ENCODE data around the gene LY86. TPM values are rescaled to one million over a fixed set of nuclear protein-coding genes. Genes with fewer than 3 reads are reported as not detected.
"Not testable (repeated sequence)": the region's sequence is repeated elsewhere in the genome, so short reads cannot be mapped to it uniquely, and the experiment has no call there.

Gene LY86
- total RNA-seq, 1 donor from 2014 or later, result not detected

DNA sequence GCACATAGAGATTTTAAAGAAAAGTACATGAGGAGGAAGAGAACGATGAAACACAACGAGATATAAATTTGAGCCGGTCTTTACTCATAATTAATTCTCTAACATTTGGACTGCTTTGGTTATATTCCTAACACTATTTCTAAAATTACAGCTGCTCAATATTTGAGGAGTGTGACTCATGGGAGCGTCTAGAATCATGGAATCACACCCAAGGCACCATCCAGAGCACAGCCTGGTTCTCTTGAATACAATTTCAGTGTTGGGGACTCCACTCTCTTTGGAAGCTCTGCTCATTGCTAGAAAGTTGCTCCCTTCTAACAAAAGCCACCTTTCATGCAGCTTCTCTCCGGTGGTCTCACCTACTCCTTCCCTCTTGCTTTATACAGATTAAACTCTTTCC lies 64.4 kb downstream of the LY86 start:
- no peak for DNase-seq (ENCODE audit: low read depth in 2 of 2)

DNA sequence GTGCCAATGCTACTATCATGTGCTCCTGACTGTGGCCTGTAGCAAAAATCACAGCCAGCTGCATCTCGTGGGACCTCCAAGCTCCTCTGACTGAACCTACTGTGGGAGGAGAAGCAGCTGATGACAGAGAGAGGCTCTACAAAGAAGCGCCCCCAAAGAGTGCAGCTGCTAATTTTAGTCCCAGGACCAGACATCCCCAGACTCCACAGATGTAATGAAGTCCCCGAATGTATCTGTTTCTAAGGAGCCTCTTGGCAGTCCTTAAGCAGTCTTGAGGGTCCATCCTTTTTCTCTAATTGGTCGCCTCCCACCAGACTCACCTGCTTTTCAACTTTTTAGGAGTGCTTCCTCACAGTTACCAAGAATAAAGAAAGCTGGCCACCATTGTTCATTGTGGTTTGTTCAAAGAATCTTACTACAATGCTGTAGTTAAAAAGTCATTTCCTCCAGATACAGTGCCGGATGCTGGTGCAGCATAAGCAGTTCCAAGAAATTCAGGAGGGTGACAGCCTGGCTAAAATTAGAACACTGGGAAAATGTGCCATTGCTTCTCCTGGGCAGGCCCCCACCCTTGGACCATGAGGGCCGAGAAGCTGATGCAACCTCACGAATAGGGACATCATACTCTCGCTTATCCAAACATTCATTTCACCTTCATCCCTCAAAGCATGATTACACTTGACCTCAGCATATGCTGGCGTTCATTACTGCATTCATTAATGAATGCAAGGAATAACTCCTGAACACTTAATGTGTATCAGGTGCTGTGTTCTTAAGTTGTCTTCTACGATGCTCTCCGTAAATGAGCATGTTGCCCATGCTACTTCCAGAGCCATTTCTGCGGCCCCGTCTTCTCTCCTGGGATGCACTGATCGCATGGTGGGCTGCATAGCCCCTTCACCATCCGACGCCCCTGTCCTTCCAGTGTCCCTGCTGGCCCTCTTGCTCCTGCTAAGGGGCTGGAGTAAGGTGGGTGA lies 66.4 kb downstream of the LY86 start:
- DNase-seq (ENCODE audit: low read depth in 2 of 2), result peak in 1 of 2 donors; percentile 72

DNA sequence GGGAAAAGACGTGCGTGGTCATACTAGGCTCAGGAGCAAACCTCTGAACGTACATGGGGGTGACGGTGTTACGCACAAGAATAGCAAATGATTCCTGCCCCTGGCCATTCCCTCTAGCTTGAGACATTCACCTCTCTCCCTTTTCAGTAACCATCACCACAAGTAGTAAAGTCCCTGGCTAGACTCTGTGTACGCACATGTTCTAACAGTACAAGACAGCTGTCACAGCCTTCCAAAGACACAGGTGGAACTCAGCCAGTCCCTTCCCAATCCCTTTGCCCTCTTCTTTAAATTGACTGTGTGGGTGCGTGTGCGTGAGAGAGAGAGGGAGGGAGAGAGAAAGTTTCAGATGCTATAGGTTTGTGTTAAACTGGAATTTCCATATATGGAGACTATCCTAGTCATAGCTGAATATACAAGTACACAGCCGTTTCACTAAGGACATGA lies 67.3 kb downstream of the LY86 start:
- DNase-seq (ENCODE audit: low read depth in 2 of 2), result no peak

DNA sequence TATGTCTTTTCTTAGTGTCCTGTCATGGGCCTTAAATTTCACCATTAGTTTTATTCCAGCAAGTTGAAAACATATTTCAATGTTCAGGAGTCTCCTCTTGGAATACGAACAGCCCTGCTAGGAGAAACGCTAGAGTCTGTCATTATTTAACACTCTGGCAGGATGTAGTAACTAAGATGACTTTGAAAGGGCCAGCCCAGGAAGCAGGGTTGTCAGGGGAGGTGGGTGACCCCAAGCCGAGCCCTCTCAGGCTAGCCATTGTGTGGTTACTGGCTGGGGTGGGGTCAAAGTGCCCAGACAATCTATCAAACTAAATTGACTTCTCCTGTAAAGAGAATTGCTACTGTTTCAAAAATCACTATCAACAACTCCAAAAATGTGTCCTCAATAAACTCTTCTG lies 67.8 kb downstream of the LY86 start:
- DNase-seq (ENCODE audit: low read depth in 2 of 2), result no peak

DNA sequence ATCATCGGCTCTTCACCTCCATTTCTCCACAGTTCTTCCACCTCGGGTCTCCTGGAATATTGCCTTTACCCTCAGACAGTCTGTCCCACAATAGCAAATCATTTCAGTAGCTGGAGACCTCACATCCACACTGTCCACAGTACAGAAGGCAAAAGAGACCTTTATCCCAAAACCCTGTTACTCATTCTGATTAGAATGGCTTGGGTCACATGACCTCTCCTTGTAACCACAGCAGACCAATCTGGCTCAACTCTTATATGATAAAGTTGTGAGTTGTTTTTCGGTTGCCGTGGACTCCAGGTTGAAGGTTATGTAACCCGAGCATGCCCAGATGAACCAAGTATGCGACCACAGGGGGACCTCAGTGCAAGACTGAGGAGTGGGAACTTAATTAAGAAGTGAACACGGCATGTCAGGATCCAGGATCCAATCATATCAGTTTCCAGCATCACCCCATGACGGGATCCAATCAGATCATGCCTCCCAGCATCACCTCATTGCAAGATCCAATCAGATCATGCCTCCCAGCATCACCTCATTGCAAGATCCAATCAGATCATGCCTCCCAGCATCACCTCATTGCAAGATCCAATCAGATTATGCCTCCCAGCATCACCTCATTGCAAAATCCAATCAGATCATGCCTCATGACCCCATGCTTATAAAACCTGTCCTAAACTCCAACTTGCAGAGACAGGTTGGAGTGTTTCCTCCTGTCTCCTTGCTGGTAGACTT lies 68.7 kb downstream of the LY86 start:
- no peak for DNase-seq (ENCODE audit: low read depth in 2 of 2)

DNA sequence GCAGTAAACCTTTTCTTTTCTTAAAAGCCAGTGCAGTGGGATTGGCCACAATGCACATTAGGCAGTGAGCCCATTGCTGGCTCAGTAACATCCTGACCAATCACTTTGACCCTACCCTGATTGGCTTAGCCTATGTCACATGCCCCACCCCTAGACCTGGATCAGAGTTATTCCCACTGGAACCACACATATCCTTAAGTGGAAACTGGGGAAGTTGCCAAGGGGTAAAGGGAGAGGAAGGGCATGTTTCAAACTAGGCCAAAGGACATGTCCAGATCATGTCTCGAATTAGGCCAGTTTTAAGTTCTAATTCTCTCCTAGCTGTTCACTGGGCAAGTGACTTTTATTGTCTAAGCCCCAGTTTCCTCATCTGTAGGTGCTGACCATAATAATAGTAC lies 69.3 kb downstream of the LY86 start:
- DNase-seq (ENCODE audit: low read depth in 2 of 2), result no peak

DNA sequence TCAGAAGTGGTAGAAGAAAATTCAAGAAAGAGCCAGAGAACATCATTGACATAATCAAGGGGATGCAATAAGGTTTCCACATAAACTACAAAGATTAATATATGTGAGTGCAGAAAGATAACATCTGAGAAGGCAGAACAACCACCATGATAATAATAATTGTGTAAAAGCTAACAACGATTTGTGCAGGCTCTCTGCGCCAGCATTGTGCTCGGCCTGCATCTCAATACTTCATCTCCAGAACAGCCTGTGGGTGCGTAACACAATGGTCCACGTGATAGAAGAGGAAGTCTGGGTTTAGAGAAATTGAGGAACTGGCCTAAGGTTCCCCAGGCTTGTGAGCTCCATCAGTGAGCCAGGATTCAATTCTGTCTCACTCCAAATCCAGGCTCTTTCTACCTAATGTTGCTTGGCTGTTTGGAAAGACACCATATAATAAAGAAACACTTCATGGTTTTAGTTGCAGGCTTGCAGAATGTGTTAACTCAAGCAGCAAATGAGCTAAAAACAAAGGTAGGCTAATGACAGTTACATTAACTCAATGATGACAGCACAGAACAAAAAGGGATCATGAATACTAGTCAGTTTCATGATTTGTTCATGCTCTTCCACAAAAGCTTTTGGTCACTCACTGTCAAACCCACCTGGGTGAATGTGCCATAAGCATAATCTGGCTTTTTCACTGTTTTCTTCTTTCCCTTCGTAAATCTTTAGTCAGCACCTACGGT lies 71.2 kb downstream of the LY86 start:
- no peak for DNase-seq (ENCODE audit: low read depth in 2 of 2)

DNA sequence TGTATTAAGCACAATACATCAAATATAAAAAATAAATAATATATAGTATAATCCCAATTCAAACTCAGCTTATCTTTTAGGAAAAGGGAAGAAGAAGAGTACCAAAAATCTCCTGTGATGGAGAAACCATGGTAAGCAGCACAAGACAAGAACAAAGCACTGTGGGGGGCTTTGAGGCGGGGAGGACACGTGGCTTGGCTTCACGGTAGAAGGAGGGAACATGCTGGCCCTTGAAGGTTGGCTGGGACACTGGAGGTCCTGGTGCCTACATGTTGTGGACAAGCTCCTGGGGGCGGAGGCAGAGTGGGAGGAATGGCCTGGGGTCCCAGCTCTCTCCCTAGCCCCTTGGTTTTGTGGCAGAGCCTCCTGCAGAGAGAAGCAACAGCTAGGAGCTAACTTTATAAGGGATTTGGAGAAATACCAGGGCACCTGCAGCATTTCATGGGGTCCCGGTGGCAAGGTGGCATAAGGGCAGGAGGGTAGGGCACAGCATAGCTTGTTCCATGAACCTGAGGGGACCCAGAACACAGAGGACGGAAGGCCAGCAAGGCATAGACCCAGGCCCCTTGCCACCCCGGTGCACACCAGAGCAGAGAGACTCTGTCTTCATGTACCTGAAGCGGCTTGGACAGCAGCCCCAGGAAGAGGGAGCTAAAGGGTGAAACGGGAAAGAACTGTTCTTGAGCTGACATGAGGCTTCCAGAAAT lies 72.0 kb downstream of the LY86 start:
- no peak for DNase-seq (ENCODE audit: low read depth in 2 of 2)

DNA sequence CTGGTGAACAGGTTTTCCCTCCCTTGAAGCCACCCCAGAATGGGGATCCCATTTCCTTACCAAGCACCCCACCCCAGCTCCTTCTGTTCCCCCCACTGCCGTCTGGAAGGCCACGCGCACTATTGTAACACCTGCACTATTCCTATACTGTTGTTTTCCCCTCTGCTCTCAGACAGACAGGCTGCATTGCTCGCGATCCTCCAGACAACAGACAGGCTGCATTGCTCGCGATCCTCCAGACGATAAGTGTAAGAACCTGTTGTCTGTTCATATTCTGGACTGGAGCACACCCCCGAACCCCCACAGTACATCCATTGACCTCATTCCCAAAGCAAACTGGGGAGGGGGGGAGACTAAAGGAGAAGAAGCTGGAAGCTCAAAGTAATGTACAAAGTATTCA lies 72.7 kb downstream of the LY86 start:
- DNase-seq (ENCODE audit: low read depth in 2 of 2), result no peak

DNA sequence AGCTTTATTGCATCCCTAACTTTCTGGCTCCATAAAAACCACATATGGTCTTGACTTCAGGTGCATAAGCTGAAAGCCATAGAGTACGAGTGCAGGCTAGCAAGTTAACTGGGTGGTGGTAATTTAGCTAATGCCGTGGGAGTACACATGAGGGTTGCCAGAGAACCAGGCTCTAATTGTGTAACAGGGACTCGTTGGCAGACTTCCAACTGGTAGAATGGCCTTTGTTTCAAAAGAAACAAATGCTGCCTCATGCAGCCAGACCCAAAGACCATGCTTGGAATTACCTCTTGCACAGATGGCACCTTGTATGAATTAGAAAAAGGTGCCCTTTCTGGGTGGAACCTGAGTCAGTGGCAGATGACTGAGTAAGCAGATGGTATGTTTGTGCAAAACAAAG lies 73.2 kb downstream of the LY86 start:
- DNase-seq (ENCODE audit: low read depth in 2 of 2), result peak; percentile 75 to 83

DNA sequence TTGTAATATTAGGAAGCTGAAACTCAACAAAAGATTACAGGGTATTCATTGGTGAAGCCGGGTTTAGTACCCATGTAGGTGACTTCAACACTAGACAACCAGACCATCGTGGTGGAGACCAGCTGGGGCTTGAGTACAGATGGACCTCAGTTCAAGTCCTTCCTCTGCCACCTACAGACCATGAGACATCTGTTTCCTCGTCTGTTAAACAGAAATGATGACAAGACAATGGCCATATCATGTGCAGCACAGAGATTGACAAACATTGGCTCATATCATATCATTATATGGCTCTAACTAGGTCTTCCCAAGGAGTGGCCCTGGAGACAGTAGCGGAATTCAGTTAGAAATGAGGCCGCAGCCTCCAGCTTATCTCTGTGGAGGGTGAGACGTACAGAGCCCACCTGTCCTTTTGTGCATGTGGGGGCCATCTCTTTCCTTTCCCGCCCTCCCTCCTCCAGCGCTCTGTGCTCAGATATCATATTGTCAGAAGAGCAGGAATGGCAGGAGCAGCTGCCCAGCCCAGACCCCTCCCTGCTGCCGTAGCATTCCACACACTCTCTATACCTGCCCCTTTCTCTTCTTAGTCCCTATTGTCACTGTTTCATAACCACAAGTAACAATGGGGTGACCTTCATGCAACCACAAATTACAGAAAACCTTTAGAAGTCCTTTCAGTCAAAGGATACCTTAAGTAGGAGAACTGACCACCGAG lies 75.1 kb downstream of the LY86 start:
- no peak for DNase-seq (ENCODE audit: low read depth in 2 of 2)

DNA sequence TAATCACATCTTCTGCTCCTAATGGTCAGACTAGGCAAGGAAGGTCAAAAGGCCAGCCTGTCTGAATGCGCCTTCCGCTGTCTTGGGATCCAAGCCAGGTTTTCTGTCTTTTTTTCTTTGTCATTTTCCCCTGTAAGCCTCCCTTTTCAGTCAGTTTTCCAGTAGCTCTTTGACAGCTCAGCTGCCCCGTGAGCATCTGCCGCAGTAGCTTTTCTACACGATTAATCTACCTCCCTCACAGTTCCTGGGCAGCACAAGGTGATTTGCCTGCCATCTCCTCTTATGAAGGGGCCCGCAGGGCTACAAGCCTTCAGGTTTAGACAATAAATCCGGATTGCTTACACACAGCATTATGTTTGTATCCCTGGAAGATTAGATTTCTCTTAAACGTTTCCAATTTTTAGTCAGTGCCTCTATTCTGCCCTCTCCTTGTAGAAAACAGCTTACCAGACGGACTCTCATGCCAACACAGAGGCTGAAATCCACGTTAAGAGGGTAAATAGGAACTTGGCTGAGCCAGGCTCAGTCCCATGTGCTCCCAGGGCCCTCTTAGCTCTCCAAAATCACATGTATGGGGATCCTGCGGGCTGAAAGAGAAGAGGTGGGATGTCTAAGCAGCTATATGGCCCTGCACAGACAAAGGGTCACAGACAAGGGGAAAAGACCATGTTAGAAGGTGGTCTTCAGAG lies 77.2 kb downstream of the LY86 start:
- no peak for DNase-seq (ENCODE audit: low read depth in 2 of 2)

DNA sequence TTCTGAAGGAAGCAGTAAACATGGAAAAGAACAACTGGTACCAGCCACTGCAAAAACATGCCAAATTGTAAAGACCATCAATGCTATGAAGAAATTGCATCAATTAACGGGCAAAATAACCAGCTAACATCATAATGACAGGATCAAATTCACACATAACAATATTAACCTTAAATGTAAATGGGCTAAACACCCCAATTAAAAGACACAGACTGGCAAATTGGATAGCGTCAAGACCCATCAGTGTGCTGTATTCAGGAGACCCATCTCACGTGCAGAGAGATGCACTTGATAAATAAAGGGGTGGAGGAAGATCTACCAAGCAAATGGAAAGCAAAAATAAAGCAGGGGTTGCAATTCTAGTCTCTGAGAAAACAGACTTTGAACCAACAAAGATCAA lies 81.6 kb downstream of the LY86 start:
- not testable (repeated sequence) for DNase-seq (ENCODE audit: low read depth in 2 of 2)

DNA sequence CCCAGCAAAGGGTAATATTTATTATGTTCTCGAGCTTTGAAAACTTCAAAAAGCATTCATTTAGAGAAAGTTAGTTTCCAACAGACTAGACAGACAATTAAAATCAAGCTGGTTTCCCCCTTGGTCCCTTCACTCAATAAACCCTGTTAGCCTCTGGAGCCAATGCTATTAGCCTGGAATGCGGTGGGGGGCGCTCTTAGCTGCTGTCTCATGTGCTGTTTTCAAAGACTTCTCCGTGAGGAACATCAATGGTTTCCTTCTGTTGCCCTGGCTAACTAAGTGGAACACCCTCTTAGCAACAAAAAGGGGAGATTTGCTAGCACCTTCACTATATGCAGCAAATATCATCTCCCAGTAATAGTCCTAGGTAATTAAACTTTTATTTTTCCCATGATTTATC lies 86.4 kb downstream of the LY86 start:
- peak in 1 of 2 donors; percentile 36 for DNase-seq (ENCODE audit: low read depth in 2 of 2)

DNA sequence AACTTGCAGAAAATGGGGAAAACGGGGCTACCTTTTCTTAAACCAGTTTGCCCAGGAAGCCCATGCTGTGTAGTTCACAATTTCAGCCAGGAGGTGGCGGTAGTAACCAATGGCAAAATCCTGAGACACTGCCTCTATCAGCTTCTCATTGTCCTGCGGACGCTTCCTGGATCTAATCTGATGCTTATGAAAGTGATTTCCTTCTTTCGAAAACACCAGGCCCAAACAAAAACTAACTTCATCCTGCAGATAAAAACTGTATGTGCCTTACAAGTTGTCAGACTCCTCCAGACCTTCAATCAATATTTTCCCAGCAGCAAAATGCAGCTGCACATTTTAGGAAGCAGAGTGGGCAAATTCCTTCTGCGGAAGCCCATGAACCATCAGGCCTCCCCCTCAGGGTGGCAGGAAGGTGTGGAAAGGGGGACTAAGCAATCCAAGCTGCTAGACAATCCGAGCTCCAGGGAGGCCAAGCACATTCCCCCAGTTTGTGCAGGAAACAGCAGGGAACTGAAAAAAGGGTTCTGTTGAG lies 88.5 kb downstream of the LY86 start:
- peak; percentile 64 to 79 for DNase-seq (ENCODE audit: low read depth in 2 of 2)

DNA sequence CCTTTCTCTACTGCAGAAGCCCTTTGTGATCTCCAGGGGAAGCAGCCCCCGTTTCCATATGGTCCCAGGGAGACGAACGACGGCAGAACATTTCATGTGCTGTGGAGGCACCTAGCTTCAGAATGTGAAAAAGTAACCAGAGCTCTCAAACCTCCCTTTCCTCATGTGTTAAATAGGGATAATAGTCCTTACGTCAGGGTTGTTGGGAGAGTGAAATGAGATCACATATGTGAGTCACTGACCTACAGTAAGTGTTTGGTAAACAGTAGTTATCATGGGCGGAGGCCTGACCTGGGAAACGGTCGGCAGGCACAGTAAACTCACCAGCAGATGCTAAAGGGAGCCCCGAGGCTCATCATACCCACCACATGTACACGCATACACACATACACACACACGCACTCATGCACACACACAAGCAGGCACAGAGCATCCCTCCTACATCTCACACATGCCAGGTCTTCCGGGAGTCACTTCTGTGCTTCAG lies 89.7 kb downstream of the LY86 start:
- peak in 1 of 2 donors; percentile 58 for DNase-seq (ENCODE audit: low read depth in 2 of 2)

DNA sequence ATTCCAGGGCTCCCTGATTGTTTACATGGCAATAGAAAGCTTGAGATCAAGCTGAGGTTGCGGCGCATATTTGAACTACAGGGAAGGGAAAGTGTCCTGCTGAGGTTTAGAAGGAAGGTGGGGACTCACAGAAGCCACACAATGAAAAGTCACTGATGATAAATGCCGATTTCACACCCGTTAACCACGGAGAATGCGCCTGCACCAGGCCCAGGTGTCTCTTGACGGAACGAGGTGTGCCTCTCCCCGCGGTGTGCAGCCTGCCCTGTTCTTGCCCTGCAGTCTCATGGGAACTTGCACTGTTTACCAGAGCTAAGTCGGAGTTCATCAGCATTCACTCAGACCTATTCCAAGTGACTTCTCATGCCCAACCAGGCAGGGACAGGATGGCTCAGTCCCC lies 90.3 kb downstream of the LY86 start:
- DNase-seq (ENCODE audit: low read depth in 2 of 2), result no peak

DNA sequence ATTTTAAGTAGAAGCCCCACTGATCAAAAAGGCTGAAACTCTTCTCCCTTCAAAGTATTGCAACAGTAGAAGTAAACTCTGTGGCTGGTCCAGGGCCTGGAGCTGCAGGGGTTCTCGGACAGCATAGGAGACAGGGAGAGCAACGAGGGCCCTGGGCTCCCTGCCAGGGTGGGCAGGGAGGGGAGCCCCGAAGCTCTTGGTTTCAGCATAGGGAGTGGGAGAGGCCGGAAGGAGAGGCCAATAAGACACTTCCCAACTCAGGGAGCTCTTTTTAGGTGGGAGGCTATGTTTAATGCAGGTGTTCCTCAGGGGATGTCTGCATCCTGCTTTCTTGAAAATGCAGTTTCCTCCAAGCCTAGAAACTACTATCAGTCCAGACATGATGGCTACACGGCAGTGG lies 91.1 kb downstream of the LY86 start:
- DNase-seq (ENCODE audit: low read depth in 2 of 2), result no peak

DNA sequence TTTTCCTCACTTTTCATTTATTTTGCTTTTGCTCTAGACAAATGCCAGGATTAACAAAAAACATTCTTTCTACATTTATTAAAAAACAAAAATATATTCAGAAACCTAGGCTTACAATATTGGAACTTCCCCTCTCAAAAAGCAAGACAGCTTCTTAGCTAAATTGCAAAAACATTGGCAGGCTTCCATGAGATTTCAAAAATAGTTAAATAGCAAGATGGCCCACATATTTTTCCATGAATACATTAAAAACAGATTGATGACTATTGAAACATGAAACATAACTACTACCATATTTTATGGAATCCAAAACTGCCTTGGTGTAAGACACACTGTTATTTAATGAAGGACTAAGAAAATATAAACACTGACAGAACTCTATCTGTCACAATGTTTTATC lies 92.0 kb downstream of the LY86 start:
- DNase-seq (ENCODE audit: low read depth in 2 of 2), result no peak
